Glomerular visceral epithelial cell (primary cell): Measurements from ENCODE around the gene SMURF1.
"Not testable (repeated sequence)": the region's sequence is repeated elsewhere in the genome, so short reads cannot be mapped to it uniquely, and the experiment has no call there.

Experiments used
- DNase-seq: peaks from one replicate; pipeline ENCODE4 v3.0.0-alpha.2; 2016; ENCODE audit errors: extremely low spot score

SMURF1 gene

DNA sequence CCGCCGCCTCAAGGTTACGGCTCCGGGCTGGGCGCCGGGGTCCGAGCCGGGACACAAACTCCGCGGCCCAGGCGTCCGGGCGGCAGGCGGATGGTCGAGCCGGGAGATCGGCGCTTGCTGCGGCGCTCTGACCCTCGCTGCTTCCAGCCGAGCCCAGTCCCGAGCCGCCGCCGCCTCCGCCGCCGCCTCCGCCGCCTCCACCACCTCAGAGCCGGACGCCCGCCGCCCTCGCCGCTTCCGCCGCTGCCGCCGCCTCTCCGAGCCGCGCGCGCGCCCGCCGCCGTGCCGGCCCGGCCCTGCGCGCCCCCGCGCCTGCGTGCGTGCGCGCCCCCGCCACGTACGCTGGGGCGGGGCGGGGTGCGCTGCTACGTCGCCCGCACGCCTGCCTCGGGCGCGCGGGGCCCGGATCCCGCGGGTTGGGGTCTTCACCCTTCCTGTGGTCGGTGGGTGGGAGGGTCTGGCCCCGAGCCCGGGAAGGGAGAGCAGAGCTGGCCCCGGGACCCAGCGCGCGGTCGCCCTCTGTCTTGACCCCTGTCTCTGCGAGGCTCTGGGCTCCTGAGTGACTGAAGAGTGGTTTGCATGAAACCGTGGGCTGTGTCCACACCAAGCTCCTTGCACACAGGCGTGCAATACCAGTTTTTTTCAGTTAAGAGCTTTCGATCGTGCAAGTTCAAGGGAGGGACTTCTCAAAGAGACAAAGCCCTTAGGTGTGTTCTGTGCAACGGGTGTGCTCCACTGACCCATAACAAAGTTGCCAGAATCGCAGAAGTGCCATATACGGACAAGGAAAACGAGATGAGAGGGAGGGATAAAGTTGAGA is at the start of gene SMURF1:
TSS of gene SMURF1 (minus strand) at position 256 of the 820 bp plus-strand sequence. CDS start 328 bp downstream, outside the sequence.
- peak; percentile 74 for DNase-seq

DNA sequence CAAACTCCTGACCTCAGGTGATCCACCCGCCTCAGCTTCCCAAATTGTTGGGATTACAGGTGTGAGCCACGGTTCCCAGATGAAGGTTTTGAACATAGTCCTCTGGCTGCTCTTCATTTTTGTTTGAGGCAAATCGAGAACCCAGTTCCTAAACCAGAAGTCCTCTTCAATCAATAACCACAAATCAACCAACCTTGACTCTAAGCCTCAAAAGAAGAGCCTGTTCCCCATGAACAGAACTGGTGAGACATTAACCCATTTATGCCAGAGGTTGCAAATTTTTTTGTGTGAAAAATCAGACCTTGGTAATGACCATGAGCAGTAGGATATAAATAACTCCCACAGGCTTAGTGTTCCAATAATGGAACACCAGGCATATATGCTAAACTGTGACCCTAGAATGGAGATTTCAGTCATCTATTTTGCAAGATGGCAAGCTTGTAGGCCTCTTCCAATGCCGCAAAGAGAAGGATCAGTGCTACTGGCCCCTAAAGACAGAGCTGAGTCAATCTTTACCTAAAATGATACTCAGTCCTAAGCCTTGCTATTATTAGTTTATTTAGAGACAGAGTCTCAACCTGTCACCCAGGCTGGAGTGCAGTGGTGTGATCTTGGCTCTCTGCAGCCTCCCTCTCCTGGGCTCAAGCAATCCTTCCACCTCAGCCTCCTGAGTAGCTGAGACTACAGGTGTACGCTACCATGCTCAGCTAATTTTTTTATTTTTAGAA is 48.1 kb upstream of the SMURF1 start:
- no peak for DNase-seq

DNA sequence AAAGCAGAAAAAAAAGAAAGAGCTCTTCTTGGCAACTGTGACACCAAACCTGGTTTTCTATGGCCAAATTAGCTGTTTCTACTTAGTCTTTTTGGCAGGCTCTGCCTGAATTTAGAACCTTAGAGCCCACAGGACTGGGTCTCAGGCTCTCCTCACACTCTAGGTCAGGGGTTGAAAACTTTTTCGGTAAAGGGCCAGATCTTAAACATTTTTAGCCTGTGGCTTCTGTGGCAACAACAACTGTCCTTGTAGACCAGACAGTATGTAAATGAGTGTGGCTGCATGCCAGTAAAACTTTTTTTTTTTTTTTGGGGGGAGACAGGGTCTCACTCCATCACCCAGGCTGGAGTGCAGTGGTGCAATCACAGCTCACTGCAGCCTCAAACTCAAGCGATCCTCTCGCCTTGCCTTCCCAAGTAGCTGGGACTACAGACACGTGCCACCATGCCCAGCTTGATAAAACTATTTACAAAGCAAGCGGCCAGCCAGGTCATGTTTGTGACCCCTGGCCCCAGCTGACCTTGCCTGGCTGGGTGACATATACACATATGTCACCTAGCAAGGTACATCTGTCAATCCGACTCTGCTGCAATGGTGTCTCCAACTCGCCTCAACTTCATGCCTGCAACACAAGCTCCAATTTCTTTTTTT is 46.6 kb upstream of the SMURF1 start:
- no peak for DNase-seq

DNA sequence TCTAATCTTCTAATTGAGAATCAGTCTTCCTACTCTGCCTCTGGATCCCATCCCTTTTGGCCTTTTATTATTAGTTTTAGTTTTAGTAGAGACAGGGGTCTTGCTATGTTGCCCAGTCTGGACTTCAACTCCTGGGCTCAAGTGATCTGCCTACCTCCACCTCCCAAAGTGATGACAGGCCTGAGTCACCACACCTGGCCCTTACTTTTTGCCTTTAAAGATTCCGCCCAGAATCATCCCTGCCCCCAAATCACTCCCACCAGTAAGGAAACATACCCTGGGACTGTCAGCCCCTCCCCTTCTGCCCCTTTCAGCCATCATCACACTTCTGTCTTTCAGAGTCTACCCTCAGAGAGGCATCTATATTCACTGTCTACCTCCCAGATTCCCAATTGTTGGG is 45.3 kb upstream of the SMURF1 start:
- no peak for DNase-seq

DNA sequence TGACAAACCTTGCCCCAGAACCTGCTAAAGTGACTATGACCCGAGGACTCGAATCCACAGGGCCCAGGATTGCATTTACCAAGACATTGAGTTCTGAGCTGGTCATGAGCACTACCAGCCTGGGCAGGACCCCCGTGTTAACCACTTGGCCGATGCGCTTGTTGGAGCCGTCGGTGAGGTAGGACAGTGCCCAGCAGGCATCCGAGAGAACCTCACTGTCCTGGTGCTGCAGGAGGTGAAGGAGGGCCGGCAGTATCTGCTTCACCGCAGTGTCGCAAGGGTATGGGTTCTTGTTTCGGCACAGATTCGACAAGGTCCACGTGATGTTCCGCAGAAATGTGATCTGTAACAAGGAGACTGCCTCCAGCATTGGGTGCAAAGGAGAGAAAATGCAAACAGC is 44.3 kb upstream of the SMURF1 start:
- no peak for DNase-seq

DNA sequence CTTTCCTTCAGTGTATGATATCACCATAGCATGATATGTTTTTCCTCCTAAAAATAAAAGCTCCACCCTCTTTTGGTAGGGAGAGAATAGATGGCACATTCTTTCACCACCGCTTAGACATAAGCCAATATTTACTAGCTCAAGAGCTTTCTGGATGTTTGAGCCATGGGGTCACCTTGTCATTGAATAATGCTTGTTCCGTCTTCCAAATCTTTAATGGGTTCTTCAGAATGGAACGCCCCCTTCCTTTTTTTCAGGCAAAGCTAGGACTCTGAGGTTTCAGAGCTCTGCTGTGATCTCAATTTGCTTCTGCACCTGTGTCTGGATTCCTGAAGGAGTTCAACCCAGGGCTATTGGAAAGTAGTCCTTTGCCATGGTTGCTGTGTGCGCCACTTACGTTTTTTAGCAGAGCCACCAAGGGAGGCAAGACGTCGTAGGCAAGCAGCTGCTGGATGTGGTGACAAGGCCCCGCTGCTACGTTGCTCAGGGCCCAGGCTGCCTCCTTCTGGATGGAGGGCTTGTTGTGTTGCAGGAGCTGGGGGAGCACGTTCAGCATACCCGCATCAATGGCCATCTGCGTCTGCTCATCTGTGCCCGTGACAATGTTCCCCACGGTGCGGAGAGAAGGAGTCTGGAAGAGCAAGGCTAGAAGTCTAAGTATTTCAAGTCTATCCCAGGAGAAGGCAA is 40.8 kb upstream of the SMURF1 start:
- DNase-seq = no peak

DNA sequence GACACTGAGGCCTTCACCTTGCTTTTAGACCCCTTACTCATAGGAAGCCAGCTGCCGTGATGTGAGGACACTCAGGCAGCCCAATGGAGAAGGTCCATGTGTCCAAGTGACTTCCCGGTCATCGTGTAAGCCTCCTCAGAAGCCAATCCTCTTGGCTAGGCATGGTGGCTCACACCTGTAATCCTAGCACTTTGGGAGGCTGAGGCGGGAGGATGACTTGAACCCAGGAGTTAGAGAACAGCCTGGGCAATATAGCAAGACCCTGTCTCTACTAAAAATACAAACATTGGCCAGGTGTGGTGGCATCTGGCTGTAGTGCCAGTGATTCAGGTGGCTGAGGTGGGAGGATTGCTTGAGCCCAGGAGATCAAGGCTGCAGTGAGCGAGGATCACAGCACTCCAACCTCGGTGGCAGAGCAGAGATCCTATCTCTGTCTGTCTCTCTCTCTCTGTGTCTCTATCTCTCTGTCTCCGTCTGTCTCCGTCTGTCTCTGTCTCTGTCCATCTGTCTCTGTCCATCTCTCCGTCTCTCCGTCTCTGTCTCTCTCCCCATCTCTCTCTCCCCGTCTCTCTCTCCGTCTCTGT is 36.3 kb upstream of the SMURF1 start:
- DNase-seq = no peak

DNA sequence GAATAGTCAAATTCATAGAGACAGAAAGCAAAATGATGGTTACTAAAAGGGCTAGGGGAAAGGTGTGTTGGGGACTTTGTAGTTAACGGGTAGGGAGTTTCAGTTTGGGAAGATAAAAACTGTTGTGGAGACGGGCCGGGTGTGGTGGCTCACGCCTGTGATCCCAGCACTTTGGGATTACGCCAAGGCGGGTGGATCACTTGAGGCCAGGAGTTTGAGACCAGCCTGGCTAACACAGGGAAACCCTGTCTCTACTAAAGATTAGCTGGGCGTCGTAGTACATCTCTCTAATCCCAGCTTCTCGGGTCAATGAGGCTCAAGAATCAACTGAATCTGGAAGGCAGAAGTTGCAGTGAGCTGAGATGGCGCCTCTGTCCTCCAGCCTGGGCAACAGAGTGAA is 33.3 kb upstream of the SMURF1 start:
- no peak for DNase-seq

DNA sequence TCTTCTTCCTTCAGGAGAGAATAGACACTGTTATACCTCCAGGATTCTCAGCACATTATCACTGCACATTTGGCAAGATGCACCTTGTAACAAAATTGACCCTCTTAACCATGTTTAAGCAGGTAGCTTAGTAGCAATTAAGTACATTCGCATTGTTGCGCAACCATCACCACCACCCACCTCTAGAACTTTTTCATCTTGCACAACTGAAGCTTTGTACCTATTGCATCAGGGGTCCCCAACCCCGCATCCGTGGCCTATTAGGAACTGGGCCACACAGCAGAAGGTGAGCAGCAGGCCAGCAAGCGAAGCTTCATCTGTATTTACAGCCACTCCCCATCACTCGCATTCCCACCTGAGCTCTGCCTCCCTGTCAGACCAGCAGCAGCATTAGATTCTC is 29.9 kb upstream of the SMURF1 start:
- no peak for DNase-seq

DNA sequence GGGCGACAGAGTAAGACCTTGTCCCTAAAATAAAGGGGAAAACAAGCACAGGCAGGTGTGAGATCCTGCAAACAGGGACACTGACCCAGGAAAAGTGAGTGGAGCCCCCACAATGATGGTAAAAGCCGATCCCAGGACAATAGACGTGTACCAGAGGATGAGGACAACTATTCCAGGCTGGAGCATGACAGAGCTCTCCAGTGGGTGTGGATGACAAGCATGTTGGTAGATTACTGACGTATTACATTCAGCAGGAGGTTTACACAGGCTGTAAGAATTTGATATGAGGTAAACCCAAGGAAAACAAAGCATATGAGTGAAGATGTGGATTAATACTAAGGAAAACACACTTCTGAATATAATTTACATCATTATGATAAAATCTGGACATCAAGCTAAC is 27.8 kb upstream of the SMURF1 start:
- no peak for DNase-seq

DNA sequence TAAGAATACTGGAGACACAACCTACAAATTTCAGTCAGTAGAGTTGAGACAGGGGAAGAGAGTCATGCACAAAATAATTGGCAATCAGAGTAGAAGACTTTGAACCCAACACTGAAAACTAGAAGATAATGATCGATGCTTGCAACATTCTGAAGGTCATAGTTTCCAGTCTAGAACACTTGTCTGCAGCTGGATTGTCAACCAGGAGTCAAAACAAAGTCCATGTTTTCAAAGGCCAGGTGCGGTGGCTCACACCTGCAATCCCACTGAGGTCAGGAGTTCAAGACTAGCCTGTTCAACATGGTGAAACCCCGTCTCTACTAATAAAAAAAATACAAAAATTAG is 26.8 kb upstream of the SMURF1 start:
- no peak for DNase-seq

DNA sequence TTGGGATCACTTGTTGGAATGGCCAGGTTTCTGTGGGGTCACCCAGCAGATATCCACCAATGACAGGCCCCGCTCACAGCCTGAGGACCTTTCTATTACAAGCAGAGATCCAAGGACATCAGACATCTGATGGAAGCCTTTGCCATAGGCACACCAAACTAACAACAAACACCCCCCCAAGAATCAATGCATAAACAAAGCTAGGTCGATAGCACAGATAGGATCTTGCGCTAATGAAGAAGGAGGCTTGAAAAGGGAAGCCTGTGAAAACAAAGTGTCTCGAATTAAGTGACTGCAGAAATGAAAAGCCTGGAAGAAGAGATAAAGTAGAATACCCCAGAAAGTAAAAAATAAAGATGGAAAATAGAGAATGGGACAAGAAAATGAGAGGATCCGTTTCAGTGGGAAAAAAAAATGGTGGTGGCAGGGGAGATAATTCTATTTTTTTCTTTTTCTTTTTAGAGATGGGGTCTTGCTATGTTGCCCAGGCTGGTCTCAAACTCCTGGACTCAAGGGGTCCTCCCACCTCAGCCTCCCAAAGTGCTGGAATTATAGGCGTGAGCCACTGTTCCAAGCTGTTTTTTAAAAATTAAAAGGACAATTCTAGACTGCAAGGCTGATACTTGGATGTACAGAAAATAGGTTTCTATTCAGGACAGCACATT is 26.3 kb upstream of the SMURF1 start:
- no peak for DNase-seq

DNA sequence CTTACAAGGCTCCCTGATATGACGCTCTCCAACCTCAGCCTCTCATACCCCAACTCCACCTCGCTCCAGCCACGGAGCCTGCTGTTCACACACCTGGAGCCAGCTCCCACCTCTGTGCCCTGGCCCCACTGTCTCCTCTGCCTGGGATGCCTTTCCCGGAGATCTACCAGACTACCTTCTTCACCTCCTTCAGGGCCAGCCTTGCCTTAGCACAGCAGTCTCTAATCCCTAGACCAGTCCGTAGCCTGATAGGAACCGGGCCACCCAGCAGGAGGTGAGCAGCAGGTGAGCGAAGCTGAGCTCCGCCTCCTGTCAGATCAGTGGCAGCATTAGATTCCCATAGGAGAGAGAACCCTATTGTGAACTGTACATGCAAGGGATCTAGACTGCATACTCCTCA is 23.2 kb upstream of the SMURF1 start:
- DNase-seq = no peak

DNA sequence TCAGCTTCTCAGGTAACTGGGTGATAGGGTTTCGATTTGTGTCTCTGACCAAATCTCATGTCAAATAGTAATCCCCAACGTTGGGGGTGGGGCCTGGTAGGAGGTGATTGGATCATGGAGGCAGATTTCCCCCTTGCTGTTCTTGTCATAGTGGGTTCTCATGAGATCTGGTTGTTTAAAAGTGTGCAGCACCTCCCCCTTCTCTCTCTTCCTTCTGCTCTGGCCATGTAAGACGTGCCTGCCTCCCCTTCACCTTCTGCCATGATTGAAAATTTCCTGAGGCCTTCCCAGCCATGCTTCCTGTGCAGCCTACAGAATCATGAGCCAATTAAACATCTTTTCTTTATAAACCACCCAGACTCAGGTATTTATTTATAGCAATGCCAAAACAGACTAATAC is 21.9 kb upstream of the SMURF1 start:
- no peak for DNase-seq

DNA sequence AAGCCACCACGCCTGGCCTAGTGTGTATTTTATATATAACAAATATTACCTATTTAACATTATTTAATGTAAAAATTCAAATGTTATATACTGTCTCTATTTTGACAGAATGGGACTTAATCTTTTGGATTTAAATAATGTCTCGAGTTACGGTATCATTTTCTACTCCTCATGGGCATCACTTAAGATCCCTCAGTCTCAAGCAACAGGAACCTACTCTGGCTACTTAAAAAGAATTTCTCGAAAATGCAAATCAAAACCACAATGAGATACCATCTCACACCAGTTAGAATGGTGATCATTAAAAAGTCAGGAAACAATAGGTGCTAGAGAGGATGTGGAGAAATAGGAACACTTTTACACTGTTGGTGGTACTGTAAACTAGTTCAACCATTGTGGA is 19.8 kb upstream of the SMURF1 start:
- not testable (repeated sequence) for DNase-seq

DNA sequence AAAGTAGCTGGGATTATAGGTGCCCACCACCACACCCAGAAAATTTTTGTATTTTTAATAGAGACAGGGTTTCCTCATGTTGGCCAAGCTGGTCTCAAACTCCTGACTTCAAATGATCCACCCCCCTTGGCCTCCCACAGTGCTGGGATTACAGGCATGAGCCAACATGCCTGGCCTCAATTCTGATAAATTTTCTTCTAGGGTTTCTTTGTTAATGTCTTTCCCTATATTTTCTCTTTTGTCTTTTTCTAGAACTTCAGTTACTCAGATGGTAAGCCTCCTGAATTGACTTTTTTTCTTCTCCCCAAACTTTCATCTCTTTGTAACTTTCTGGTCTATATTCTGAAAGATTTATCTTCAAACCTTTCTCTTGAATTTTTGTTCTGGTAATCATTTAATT is 12.7 kb upstream of the SMURF1 start:
- no peak for DNase-seq

DNA sequence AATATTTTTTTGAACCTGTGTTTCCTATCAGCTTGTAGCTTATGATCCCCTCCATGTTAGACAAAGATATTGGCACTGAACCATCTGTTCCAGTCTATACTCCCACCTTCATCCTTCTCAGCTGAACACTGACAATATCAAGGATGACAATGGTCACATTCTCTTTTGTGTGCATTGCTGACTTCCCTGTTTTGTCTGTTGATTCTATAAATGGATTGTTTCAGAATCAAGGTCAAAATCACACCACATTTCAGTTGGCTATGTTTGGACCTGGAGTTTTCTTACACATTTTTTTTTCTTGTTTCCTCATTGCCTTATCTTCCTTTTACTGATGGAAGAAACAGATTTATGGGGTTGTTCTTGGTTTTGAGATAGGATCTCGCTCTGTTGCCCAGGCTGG is 11.3 kb upstream of the SMURF1 start:
- no peak for DNase-seq

DNA sequence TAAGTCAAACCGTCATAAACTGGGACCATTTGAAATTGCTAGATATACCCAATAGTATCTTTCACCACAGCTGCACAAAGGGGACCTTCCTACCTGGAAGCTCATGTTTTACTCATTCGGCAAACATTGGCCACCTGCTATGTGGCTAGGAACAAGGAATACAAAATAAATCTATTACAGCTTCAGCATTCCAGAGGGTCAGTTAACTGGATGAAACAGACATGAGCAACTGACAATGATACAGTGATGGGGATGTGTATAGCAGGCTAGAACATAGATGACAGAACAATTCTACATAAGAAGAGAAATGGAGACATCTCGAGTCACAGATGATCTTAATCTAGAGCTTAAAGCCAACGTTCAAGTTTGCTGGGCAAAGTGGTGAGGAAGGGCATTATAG is 3.1 kb upstream of the SMURF1 start:
- DNase-seq = no peak

DNA sequence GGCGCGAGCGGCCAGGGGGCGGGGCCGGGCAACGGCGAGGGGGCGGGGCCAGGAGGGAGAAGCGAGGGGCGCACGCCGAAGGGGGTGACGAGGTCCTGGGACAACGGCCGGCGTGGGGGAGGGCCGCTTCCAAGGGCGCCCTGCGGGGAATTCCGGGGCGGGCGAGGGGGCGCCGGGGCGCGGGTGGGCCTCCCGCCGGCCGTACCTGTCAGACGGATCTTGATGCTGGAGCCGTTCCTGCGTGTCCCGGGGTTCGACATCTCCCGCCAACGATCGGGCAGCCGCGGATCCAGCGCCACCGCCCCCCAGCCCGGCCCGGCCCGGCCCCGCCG is 421 bp downstream of the SMURF1 start:
- no peak for DNase-seq

DNA sequence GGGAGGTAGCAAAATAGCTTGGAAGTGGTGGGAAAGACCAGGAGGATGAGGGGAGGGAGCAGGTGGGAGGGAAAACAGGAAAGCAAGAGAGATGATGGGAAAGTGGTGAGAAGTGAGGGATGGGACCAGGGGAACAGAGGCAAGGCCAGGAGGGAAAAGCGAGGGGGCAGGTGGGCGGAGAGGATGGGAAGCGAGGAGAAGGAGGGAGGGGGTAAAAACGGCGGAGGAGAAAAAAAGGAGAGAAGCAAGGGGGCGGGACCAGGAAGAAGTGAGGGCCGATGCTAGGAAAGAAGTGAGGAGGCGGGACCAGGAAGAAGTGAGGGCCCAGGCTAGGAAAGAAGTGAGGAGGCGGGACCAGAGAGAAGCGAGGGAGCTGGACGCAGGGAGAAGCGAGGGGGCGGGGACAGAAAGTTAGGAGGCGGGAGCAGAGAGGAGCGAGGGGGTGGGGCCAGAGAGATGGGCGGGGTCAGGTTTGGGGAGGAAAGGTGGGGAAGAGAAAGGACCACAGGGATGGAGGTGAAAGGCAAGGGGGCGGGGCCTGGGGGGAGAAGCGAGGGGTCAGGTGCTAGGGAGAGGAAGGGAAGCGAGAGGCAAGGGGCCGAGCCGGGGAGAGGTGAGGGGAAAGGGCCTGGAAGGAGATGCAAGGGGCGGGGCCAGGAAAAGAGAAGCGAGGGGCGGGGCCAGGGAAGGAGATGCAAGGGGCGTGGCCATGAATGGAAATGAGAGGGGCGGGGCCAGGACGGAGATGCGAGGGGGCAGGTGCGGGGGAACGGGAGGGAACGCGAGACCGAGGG is 984 bp downstream of the SMURF1 start:
- DNase-seq = peak; percentile 96
